H1 (cell line): ENCODE data around the gene EVPL. TPM values are rescaled to one million over a fixed set of nuclear protein-coding genes. Genes with fewer than 3 reads are reported as not detected.

Experiments used
- polyA plus RNA-seq, 7 experiments: library from polyadenylated mRNA; depleted of rRNA in 3 of 7; stranded (reverse) in 5 of 7; unstranded in 2 of 7; fragments of >200 nt in 5 of 7; fragments of 200-250 nt in 2 of 7; gene quantifications; 1 replicate in 5 of 7; 2 replicates in 1 of 7; 4 replicates in 1 of 7; pipeline versions ENCODE4 v1.2.1 to v1.2.3, GENCODE V29; 2011 to 2013; ENCODE audit warnings: missing spikeins in 2 of 7, mixed read lengths in 2 of 7
- total RNA-seq: library from RNA; stranded (reverse); fragmentation: NEBNext Ultra II Directional; extraction: Animal tissue kit (Norgen Biotek cat#: 25700); gene quantifications from 2 replicates; pipeline ENCODE4 v1.2.1, GENCODE V29; 2021
- TF ChIP-seq, protein P1 (sequence below): fragments of 300-600 bp; sonication (generic); IDR thresholded peaks from 2 replicates; pipeline ENCODE4 v1.7.1; 2012; ENCODE audit warnings: low read length, moderate library complexity, mild to moderate bottlenecking, inconsistent platforms; ENCODE audit not compliant: insufficient replicate concordance

Gene EVPL
- total and polyA plus RNA-seq, 2 of the 8 experiments (the other 6 are each of a cell fraction or from before 2014, with no cell fraction given), result 0.20 to 0.99 TPM

DNA sequence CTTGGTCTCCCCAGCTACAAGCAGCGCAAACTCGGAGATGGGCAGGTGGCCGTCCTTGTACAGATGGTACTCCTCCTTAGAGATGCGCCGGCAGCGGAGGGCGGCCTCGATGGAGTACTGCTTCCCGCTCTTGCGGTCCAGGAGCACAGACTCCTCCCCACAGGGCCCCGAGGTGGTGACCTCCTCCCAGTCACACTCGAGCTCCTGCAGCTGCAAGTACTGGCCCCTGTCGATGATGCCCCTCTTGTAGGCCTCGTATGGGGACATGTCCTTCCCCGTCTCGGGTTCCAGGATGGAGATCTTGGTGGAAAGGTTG lies 19.3 kb downstream of the EVPL start (continued):
- TF ChIP-seq, protein P1, sequence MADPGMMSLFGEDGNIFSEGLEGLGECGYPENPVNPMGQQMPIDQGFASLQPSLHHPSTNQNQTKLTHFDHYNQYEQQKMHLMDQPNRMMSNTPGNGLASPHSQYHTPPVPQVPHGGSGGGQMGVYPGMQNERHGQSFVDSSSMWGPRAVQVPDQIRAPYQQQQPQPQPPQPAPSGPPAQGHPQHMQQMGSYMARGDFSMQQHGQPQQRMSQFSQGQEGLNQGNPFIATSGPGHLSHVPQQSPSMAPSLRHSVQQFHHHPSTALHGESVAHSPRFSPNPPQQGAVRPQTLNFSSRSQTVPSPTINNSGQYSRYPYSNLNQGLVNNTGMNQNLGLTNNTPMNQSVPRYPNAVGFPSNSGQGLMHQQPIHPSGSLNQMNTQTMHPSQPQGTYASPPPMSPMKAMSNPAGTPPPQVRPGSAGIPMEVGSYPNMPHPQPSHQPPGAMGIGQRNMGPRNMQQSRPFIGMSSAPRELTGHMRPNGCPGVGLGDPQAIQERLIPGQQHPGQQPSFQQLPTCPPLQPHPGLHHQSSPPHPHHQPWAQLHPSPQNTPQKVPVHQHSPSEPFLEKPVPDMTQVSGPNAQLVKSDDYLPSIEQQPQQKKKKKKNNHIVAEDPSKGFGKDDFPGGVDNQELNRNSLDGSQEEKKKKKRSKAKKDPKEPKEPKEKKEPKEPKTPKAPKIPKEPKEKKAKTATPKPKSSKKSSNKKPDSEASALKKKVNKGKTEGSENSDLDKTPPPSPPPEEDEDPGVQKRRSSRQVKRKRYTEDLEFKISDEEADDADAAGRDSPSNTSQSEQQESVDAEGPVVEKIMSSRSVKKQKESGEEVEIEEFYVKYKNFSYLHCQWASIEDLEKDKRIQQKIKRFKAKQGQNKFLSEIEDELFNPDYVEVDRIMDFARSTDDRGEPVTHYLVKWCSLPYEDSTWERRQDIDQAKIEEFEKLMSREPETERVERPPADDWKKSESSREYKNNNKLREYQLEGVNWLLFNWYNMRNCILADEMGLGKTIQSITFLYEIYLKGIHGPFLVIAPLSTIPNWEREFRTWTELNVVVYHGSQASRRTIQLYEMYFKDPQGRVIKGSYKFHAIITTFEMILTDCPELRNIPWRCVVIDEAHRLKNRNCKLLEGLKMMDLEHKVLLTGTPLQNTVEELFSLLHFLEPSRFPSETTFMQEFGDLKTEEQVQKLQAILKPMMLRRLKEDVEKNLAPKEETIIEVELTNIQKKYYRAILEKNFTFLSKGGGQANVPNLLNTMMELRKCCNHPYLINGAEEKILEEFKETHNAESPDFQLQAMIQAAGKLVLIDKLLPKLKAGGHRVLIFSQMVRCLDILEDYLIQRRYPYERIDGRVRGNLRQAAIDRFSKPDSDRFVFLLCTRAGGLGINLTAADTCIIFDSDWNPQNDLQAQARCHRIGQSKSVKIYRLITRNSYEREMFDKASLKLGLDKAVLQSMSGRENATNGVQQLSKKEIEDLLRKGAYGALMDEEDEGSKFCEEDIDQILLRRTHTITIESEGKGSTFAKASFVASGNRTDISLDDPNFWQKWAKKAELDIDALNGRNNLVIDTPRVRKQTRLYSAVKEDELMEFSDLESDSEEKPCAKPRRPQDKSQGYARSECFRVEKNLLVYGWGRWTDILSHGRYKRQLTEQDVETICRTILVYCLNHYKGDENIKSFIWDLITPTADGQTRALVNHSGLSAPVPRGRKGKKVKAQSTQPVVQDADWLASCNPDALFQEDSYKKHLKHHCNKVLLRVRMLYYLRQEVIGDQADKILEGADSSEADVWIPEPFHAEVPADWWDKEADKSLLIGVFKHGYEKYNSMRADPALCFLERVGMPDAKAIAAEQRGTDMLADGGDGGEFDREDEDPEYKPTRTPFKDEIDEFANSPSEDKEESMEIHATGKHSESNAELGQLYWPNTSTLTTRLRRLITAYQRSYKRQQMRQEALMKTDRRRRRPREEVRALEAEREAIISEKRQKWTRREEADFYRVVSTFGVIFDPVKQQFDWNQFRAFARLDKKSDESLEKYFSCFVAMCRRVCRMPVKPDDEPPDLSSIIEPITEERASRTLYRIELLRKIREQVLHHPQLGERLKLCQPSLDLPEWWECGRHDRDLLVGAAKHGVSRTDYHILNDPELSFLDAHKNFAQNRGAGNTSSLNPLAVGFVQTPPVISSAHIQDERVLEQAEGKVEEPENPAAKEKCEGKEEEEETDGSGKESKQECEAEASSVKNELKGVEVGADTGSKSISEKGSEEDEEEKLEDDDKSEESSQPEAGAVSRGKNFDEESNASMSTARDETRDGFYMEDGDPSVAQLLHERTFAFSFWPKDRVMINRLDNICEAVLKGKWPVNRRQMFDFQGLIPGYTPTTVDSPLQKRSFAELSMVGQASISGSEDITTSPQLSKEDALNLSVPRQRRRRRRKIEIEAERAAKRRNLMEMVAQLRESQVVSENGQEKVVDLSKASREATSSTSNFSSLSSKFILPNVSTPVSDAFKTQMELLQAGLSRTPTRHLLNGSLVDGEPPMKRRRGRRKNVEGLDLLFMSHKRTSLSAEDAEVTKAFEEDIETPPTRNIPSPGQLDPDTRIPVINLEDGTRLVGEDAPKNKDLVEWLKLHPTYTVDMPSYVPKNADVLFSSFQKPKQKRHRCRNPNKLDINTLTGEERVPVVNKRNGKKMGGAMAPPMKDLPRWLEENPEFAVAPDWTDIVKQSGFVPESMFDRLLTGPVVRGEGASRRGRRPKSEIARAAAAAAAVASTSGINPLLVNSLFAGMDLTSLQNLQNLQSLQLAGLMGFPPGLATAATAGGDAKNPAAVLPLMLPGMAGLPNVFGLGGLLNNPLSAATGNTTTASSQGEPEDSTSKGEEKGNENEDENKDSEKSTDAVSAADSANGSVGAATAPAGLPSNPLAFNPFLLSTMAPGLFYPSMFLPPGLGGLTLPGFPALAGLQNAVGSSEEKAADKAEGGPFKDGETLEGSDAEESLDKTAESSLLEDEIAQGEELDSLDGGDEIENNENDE, result no peak
